ENCODE data around the gene AOAH. TPM values are rescaled to one million over a fixed set of nuclear protein-coding genes. Genes with fewer than 3 reads are reported as not detected.

The AOAH gene
- total RNA-seq, 1 experiment from 2014 or later = not detected

- Histone ChIP-seq H3K9me3 (ENCODE audit: low read depth, low read length, poor library complexity, severe bottlenecking) (no peaks in the 10 kb centered on the region), H3K4me3 (ENCODE audit: low read depth, low read length, poor library complexity, severe bottlenecking) (no peak overlapping the region), H3K36me3 (ENCODE audit: insufficient read depth, low read length, poor library complexity, severe bottlenecking) (no peaks in the 10 kb centered on the region), H3K4me1 (ENCODE audit: insufficient read depth, low read length, poor library complexity, severe bottlenecking) (no peaks in the 10 kb centered on the region), H3K27ac (ENCODE audit: low read depth, low read length, poor library complexity, severe bottlenecking) (no peak overlapping the region), H3K27me3 (replicated peaks; ENCODE audit: insufficient read depth, low read depth, low read length, poor library complexity) (peaks cover 7% of the 10 kb centered on the region)
- CTCF ChIA-PET = interaction anchor here (0.6 to 1.0 kb wide), 2 partner anchors 194 to 723 kb away, joined by 3 to 5 read pairs; no protein-coding TSS in a partner anchor
- no peak for DNase-seq (ENCODE audit: low spot score)
- no peak for TF ChIP-seq EZH2 (IDR thresholded peaks at IDR 0.05; ENCODE audit: borderline replicate concordance, low read depth, low read length, poor library complexity, severe bottlenecking)
- no peak for TF ChIP-seq CTCF (conservative IDR thresholded peaks at IDR 0.05; ENCODE audit: low read depth, low read length)
- POLR2A ChIA-PET (ENCODE audit: low non-redundant PET) = no interaction called here
- intact Hi-C loops (cut with micrococcal nuclease; ENCODE audit: unreplicated experiment) = no loop called here
- BruUV-seq (replicated peaks) = no TSS peak
Observed at GRCh38 chr7:36475381-36475780, 248.9 kb downstream of the AOAH start.

- POLR2A ChIA-PET (ENCODE audit: low non-redundant PET) = no interaction called here
- CTCF ChIA-PET = interaction anchor here (0.6 to 1.0 kb wide), 2 partner anchors 195 to 724 kb away, joined by 3 to 5 read pairs; no protein-coding TSS in a partner anchor
Observed at GRCh38 chr7:36475011-36475342, 249.3 kb downstream of the AOAH start.

GRCh38 chr7:36474283-36475010 lies 249.8 kb downstream of the AOAH start:
- H3K4me3 ChIP-seq (ENCODE audit: low read depth, low read length, poor library complexity, severe bottlenecking) = no peak overlapping the region
- no peaks in the 10 kb centered on the region for H3K36me3 ChIP-seq (ENCODE audit: insufficient read depth, low read length, poor library complexity, severe bottlenecking)
- no peak overlapping the region for H3K27ac ChIP-seq (ENCODE audit: low read depth, low read length, poor library complexity, severe bottlenecking)
- CTCF ChIA-PET = interaction anchor here (0.9 to 1.0 kb wide), 2 partner anchors 11 to 724 kb away, joined by 3 read pairs; no protein-coding TSS in a partner anchor
- H3K9me3 ChIP-seq (ENCODE audit: low read depth, low read length, poor library complexity, severe bottlenecking) = no peaks in the 10 kb centered on the region
- no peaks in the 10 kb centered on the region for H3K4me1 ChIP-seq (ENCODE audit: insufficient read depth, low read length, poor library complexity, severe bottlenecking)
- intact Hi-C loops (cut with micrococcal nuclease; ENCODE audit: unreplicated experiment) = loop anchor here (5.0 kb wide), 1 partner anchor 198 kb away; no protein-coding TSS in a partner anchor
- H3K27me3 ChIP-seq (replicated peaks; ENCODE audit: insufficient read depth, low read depth, low read length, poor library complexity) = no peaks in the 10 kb centered on the region
- TF ChIP-seq CTCF (conservative IDR thresholded peaks at IDR 0.05; ENCODE audit: low read depth, low read length) (no peak), EZH2 (IDR thresholded peaks at IDR 0.05; ENCODE audit: borderline replicate concordance, low read depth, low read length, poor library complexity, severe bottlenecking) (no peak)
- BruUV-seq (replicated peaks) = no TSS peak
- DNase-seq (ENCODE audit: low spot score) = no peak
- POLR2A ChIA-PET (ENCODE audit: low non-redundant PET) = no interaction called here

More at GRCh38 chr7:36475011-36475342, 249.3 kb downstream of the AOAH start:
- H3K36me3 ChIP-seq (ENCODE audit: insufficient read depth, low read length, poor library complexity, severe bottlenecking) = no peaks in the 10 kb centered on the region
- H3K9me3 ChIP-seq (ENCODE audit: low read depth, low read length, poor library complexity, severe bottlenecking) = no peaks in the 10 kb centered on the region
- intact Hi-C loops (cut with micrococcal nuclease; ENCODE audit: unreplicated experiment) = no loop called here
- no peak overlapping the region for H3K27ac ChIP-seq (ENCODE audit: low read depth, low read length, poor library complexity, severe bottlenecking)
- H3K4me1 ChIP-seq (ENCODE audit: insufficient read depth, low read length, poor library complexity, severe bottlenecking) = no peaks in the 10 kb centered on the region
- no peak for DNase-seq (ENCODE audit: low spot score)
- peaks cover 3% of the 10 kb centered on the region for H3K27me3 ChIP-seq (replicated peaks; ENCODE audit: insufficient read depth, low read depth, low read length, poor library complexity)
- TF ChIP-seq CTCF (conservative IDR thresholded peaks at IDR 0.05; ENCODE audit: low read depth, low read length) = no peak
- no peak for TF ChIP-seq EZH2 (IDR thresholded peaks at IDR 0.05; ENCODE audit: borderline replicate concordance, low read depth, low read length, poor library complexity, severe bottlenecking)
- no peak overlapping the region for H3K4me3 ChIP-seq (ENCODE audit: low read depth, low read length, poor library complexity, severe bottlenecking)
- BruUV-seq (replicated peaks) = no TSS peak
